ENCODE results near the gene CCL4L2. TPM values are rescaled to one million over a fixed set of nuclear protein-coding genes. Genes with fewer than 3 reads are reported as not detected.
"Not testable (repeated sequence)": the region's sequence is repeated elsewhere in the genome, so short reads cannot be mapped to it uniquely, and the experiment has no call there.

Gene CCL4L2
- 1 to 10 TPM in 2 of 6 donors, not detected in 4; 1.6 to 6.6 TPM for polyA plus RNA-seq (ENCODE audit: low read depth in 6 of 6)

DNA sequence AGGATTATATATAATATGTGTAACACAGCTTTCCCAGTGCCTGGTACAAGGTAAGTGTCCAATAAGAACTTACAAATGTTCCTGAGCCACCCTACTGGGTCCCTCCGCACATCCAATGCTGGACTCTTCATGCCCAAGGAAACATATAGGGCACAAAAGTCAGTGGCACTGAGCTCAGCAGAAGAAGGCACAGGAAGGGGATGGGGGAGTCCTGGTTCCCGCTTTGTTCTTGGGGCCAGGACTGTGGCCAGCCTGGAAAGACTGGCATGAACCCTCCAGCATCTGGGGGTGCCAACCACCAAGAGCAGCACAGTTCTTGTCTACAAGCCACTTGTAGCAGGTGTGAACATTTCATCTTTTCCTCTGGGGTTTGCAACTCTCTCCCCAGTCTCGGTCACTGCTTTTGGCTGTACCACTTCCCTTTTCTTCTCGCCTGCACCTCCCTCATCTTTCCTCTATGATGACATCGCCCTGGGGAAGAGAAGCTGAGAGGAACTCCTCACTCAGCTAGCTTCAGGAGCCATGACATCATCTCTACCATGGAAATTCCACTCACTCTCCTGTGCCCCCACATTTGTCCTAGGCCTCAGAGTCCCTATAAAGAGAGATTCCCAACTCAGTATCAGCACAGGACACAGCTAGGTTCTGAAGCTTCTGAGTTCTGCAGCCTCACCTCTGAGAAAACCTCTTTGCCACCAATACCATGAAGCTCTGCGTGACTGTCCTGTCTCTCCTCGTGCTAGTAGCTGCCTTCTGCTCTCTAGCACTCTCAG lies at the start of gene CCL4L2:
TSS of gene CCL4L2 (plus strand) at position 625 of the 773 bp plus-strand sequence.
- Mint-ChIP-seq H3K4me3 (peak within 1 kb of the TSS in 5 of 8 donors; percentile 20 to 80 (median 54)), H3K27me3 (peaks cover 16 to 35% (median 21%) of the 10 kb centered on the region in 3 donors), H3K4me1 (peaks cover 43 to 61% (median 51%) of the 10 kb centered on the region in 3 donors), H3K27ac (peak within 1 kb of the TSS in 5 of 6 donors; percentile 44 to 82 (median 73))
- not testable (repeated sequence) for H3K9me3 Mint-ChIP-seq, H3K36me3 Mint-ChIP-seq
- ATAC-seq (ENCODE audit: low read depth in 2 of 2): peak; percentile 95
- DNase-seq: peak; percentile 65

DNA sequence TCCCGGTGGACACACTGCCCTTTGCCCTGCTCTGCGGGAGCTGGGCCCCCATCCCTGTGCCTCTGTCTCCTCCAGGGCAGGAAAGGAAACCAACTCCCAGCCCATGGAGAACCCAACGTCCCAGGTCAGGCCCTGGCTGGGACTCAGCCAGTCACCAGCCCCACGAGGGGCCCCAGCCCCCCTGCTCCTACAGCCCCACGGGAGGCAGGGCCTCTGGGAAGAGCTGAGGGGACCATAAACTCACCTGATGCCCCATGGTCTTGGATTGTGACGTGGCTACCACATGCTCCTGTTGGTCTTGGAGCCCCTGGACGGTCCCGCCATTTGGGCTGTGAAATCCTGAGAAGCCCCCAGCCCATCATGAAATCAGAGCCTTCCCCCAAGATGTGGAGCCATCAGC lies 42.0 kb upstream of the CCL4L2 start:
- ATAC-seq (ENCODE audit: low read depth in 2 of 2); H3K36me3 Mint-ChIP-seq; H3K27ac Mint-ChIP-seq: not testable (repeated sequence)

DNA sequence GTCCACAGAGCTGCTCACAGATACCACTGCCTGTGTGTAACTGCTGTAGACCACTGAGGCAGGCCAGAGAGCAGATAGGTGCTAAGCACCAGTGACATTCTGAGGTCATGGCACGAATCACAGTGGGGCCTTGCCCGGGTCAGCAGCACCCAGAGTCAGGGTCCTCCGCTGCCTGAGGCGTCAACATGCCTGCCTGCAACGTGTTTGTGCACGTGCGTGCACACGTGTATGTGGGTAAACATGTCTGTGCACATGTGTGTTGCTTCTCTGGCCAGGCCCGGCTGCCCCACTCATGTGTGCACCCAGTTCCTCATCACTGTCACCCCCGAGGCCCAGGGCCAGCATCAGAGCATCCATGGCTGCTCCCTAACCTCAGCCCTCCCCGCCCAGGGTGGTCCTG lies 34.3 kb upstream of the CCL4L2 start, which contains the start of gene TBC1D3B:
TSS of gene TBC1D3B (minus strand) at position 101 of the 400 bp plus-strand sequence. CDS start 1,586 bp downstream, outside the sequence.
- H3K4me1 Mint-ChIP-seq; ATAC-seq (ENCODE audit: low read depth in 2 of 2); H3K4me3 Mint-ChIP-seq: not testable (repeated sequence)

More for the DNA sequence above, 42.0 kb upstream of the CCL4L2 start:
- not testable (repeated sequence) for H3K9me3 Mint-ChIP-seq, H3K4me1 Mint-ChIP-seq, DNase-seq, H3K27me3 Mint-ChIP-seq, H3K4me3 Mint-ChIP-seq

DNA sequence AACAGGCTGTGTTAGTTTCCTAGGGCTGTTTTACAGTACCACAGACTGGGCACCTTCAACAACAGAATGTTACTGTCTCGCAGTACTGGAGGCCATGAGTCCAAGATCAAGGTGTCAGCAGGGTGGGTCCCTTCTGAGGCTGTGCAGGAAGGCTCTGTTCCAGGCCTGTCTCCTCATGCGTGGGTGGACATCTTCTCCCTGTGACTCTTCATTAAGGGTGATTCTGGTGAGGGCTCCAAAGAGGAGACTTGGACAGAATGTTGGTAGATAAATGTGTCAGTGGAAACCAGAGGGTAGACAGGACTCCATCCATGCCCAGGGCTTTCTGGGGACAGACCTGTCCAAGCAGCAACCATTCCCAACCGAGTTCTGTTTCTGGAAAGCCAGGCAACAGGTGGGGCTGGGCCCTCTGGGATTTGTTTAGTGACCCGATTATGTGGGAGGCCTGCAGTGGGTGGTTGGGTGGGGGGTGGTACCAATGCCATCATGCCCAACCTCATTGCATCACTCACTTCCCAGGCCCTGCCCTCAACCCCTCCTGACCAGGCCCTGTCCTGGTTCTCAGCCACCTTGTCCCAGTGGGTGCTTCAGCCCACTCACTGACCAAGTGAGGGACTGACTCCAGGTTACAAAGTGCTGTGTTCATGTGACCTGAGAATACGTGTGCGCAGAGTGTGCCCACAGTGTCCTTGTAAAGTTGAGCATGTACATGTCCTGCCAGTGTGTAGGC lies 29.3 kb upstream of the CCL4L2 start:
- H3K27ac Mint-ChIP-seq: peak overlapping the region in 1 of 6 donors; percentile 69
- H3K4me1 Mint-ChIP-seq; H3K36me3 Mint-ChIP-seq; H3K9me3 Mint-ChIP-seq; ATAC-seq (ENCODE audit: low read depth in 2 of 2); DNase-seq: not testable (repeated sequence)
- H3K27me3 Mint-ChIP-seq: peaks cover 23 to 44% (median 40%) of the 10 kb centered on the region in 3 donors
- peak overlapping the region in 5 of 8 donors; percentile 30 to 76 (median 59) for H3K4me3 Mint-ChIP-seq

More for the DNA sequence above, 34.3 kb upstream of the CCL4L2 start, which contains the start of gene TBC1D3B:
- peaks cover 5 to 12% (median 11%) of the 10 kb centered on the region in 3 donors for H3K27me3 Mint-ChIP-seq
- not testable (repeated sequence) for H3K36me3 Mint-ChIP-seq, DNase-seq, H3K9me3 Mint-ChIP-seq, H3K27ac Mint-ChIP-seq

DNA sequence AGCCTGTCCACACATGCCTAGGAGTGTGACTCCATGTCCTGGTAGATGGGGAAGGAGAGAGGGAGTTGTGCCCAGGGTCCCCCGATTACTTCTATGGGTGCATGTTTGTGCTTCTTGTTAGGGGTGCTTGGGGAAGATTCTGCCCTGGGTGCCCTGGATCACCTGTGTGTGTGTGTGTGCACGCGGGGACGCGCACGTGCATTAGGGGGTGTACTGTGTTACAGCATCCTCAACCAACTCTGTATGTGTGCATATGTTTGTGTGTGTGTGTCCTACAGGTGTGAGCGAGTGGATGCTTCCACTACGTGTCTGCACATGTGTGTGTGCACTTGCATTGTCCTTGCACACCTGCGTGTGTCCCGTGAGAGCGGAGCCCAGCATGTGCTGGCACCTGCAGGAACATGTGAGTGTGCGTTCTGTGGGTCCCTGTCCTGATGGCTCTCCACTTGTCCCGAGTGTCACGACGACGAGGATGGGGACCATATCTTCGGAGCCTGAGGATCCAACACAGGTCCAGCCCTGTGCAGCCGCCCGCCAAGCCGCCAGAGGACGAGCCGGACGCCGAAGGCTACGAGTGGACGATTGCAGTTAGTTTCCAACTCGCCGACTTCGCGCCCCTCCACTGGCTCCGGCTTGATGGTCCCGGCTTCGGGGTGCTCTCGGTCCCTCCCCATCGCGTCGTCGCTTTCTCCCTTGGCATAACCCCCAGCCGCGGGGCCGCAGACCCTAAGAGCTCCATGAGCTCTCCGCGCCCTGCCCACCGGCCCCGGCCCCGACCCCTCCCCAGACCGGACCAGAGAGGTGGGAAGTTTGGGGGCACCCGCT lies 28.5 kb upstream of the CCL4L2 start:
- ATAC-seq (ENCODE audit: low read depth in 2 of 2) (peak in 1 of 2 donors; percentile 5), DNase-seq (no peak)
- H3K27me3 Mint-ChIP-seq: peaks cover 24 to 46% (median 40%) of the 10 kb centered on the region in 3 donors
- H3K36me3 Mint-ChIP-seq: no peaks in the 10 kb centered on the region
- peak overlapping the region; percentile 20 to 76 (median 58) for H3K4me3 Mint-ChIP-seq
- peaks cover 0 to 6% (median 4%) of the 10 kb centered on the region in 3 donors for H3K4me1 Mint-ChIP-seq
- H3K27ac Mint-ChIP-seq: peak overlapping the region in 1 of 6 donors; percentile 69
- H3K9me3 Mint-ChIP-seq: no peaks in the 10 kb centered on the region

DNA sequence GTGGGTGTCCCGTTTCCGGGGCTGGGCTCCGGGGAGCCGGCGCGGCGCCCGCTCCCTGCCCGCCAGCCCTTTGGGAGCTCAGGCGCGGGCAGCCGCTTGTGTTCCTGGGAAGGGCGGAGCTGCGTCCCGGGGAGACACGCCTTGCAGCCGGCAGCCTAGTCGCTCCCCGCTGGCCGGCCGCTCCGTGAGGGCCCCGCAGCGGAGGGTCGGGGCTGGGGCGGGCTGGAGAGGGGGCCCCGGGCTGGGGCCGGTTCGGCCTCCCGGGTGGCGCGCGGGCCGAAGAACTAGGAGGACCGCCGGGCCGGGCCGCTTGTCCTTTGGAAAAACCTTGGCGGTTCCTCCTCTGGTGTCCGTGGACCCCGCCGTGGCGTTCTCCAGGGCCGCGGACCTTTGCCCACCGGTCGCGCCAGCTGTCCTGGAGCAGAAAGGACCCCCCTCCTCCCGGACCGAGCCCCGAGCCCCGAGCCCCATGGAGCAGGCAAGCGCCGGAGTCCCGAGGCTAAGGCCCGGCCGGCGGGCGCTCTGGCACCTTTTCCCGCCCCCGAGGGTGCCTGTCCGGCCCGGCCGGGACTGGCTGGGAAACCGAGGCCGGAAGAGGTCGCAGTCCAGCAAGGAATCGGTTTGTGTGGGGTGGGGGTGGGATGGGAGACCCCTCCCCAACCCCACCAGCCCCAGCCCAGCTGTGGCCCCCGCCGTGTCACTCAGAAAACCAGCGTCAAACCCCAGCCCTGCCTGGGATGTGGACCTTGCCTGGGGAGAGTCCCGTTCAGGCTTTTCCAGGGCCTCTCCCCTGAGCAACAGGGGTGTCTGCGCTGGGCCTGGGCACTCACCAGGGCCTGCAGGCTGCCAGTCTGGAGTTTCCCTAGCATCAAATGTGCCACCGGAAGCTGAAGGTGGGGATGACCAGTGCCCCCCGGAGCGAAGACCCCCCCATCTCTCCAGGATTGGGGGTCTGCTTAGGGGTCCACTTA lies 27.6 kb upstream of the CCL4L2 start:
- Mint-ChIP-seq H3K9me3 (no peaks in the 10 kb centered on the region), H3K27me3 (peaks cover 31 to 46% (median 46%) of the 10 kb centered on the region in 3 donors), H3K27ac (no peak overlapping the region), H3K4me1 (peaks cover 8 to 14% (median 13%) of the 10 kb centered on the region in 3 donors), H3K36me3 (no peaks in the 10 kb centered on the region), H3K4me3 (peak overlapping the region in 7 of 8 donors; percentile 36 to 76 (median 56))
- ATAC-seq (ENCODE audit: low read depth in 2 of 2): peak; percentile 28 to 40
- no peak for DNase-seq

DNA sequence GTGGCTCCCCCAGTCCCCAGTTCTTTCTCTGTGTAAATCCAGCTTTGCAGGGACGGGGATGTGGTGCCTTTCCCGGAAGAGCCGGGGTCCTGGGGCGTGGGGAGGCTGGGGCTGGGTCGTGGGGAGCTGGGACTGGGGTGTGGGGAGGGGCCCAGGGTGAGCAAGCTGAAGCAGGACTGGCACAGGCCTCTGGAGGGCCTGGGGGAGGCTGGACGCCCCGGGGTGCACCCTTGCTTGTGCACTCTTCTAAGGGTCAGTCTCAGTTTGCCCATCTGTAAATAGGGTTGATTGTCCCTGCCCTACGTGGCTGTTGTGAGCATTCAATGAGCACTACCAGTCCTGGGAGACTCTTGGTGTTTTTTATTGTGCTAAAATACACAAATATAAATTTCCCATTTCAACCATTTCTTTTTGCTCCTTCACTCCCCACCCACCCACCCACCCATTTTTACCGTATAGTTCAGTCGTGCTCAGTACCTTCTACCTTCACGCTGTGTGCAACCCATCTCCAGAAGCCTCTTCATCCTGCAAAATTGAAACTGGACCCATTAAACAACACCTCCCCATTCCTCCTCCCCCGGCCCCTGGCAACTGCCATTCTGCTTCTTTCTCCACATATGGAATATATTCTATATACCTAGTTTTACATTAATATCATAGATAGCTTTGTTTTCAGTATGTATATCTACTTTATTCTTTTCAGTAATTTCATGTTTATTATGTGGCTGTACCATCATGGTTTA lies 26.7 kb upstream of the CCL4L2 start:
- peak overlapping the region in 5 of 8 donors; percentile 16 to 86 (median 56) for H3K4me3 Mint-ChIP-seq
- no peak for DNase-seq
- no peak for ATAC-seq (ENCODE audit: low read depth in 2 of 2)
- no peaks in the 10 kb centered on the region for H3K36me3 Mint-ChIP-seq
- H3K27ac Mint-ChIP-seq: peak overlapping the region in 1 of 6 donors; percentile 48
- H3K27me3 Mint-ChIP-seq: peaks cover 31 to 51% (median 46%) of the 10 kb centered on the region in 3 donors
- H3K4me1 Mint-ChIP-seq: peaks cover 17 to 22% (median 22%) of the 10 kb centered on the region in 3 donors
- no peaks in the 10 kb centered on the region for H3K9me3 Mint-ChIP-seq

DNA sequence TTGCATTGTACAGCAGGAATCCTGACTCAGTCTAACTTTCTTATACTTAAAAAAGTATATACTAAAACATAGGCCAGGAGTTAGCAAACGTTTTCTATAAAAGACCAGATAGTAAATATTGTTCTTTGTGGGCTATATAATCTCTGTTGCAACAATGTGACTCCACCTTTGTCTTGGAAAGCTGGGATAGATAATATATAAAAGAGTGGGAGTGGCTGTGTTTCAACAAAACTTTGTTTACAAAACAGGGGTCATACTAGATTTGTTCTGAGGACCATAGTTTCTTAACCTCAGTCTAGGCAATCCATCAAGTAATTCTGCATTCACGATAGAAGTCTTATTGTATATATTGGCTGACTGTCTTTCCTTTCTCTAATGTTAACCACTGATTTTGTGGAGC lies 25.4 kb upstream of the CCL4L2 start:
- H3K27ac Mint-ChIP-seq: no peak overlapping the region
- no peak for ATAC-seq (ENCODE audit: low read depth in 2 of 2)
- DNase-seq: no peak
- no peaks in the 10 kb centered on the region for H3K36me3 Mint-ChIP-seq
- peaks cover 31 to 48% (median 40%) of the 10 kb centered on the region in 3 donors for H3K27me3 Mint-ChIP-seq
- H3K4me3 Mint-ChIP-seq: no peak overlapping the region
- peaks cover 22 to 29% (median 25%) of the 10 kb centered on the region in 3 donors for H3K4me1 Mint-ChIP-seq
- H3K9me3 Mint-ChIP-seq: no peaks in the 10 kb centered on the region

DNA sequence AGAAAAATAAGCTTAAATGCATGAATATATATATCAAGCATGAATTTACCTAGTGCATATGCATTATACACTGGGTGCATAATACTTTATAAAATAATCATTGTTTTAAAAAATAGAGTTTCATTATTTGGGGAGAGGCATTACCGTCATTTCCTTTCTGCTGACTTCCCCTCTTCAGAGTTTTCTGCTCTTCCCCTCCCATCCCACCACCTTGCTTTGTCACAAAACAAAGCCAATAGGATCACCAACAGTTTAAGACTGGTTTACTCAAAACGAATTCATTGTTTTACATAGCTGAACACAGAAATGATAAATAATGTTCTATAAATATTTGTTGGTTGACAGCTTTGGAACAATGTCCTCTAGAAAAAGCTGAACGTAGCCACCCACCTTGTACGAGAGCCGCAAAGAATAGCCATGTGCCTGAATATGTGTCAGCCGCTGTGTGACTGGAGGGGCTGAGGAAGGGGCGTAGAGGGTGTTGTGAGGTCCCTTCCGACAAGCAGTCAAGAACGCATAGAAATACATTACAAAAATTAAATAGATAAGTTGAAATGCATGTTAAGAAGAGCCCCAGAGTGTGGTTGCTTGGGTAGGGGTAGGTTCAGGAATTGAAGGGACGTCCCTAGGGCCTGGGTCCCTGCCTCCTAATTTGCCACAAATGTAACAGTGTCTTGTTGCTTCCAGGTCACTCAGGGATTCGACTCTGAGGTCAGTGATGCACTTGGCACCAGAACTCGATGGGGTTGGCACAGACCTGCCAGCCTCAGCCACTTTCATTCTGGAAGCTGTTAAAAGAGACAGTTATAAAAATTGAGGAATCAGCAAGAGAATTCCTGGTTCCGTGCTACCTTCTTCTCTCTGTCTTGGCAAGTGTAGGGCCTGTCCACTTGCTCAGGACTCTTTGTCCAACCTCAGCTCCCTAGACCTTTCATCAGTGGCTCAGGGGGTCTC lies 23.8 kb upstream of the CCL4L2 start:
- ATAC-seq (ENCODE audit: low read depth in 2 of 2); DNase-seq; H3K9me3 Mint-ChIP-seq; H3K36me3 Mint-ChIP-seq: not testable (repeated sequence)
- Mint-ChIP-seq H3K27ac (peak overlapping the region in 1 of 6 donors; percentile 77), H3K27me3 (peaks cover 20 to 39% (median 30%) of the 10 kb centered on the region in 3 donors), H3K4me1 (peaks cover 20 to 33% (median 27%) of the 10 kb centered on the region in 3 donors), H3K4me3 (peak overlapping the region in 1 of 8 donors; percentile 16)

DNA sequence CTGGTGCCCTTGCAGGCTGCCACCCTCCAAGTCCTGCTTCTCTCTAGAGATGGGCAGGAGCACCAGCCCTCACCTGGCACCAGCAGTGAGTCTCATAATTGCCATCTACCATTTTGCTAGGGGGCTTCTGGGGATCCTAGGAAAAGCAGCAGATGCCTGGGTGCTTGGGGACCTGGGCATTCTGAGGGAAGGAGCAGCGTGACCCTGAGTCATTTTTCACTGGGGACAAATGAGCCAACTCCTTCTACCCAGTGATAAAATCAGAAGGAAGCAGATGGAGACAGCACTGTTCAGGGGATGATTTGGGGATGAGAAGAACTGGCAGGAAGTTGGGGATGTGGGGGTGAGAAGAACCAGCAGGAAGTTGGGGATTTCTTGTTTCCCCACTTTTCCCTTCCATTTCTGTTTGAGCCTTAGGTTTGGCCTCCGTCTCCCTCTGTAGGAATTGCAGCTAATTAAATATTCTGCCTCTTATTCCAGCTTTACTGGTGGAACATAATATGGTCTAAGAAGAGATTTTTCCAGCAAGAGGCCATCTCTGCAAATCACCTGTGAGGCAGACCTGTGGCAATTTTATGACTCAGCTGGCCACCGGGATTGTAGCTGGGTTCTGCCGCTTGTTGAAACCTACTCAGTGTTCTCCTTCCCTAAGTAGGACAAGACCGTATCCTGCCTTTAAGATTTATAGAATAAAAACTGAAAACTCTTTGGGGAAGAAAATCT lies 22.8 kb upstream of the CCL4L2 start:
- peaks cover 19 to 41% (median 34%) of the 10 kb centered on the region in 3 donors for H3K4me1 Mint-ChIP-seq
- peak overlapping the region in 2 of 8 donors; percentile 10 to 65 for H3K4me3 Mint-ChIP-seq
- not testable (repeated sequence) for H3K9me3 Mint-ChIP-seq; H3K36me3 Mint-ChIP-seq; DNase-seq; ATAC-seq (ENCODE audit: low read depth in 2 of 2)
- H3K27ac Mint-ChIP-seq: peak overlapping the region in 1 of 6 donors; percentile 8
- H3K27me3 Mint-ChIP-seq: peaks cover 16 to 38% (median 24%) of the 10 kb centered on the region in 3 donors
